Fibroblast of the aortic adventitia (primary cell): ENCODE results near the gene CIAO2B. TPM values are rescaled to one million over a fixed set of nuclear protein-coding genes. Genes with fewer than 3 reads are reported as not detected.

Experiments
- DNase-seq: peaks from one replicate; pipeline ENCODE4 v3.0.0-alpha.2; 2010; ENCODE audit warnings: low read depth
- H3K4me3 ChIP-seq: 2 replicates; pipeline ENCODE4 v1.5.1; 2011; ENCODE audit warnings: low read depth, mild to moderate bottlenecking, control low read depth, low read length, moderate library complexity
- total RNA-seq: library from RNA; depleted of rRNA; stranded (reverse); fragments of >200 nt; gene quantifications from 2 replicates; pipeline ENCODE4 v1.2.3, GENCODE V29; 2012; ENCODE audit warnings: low replicate concordance
- TF ChIP-seq, protein P1 (sequence below): IDR thresholded peaks from 2 replicates; pipeline ENCODE4 v1.5.1; 2011; ENCODE audit warnings: mild to moderate bottlenecking, low read length, control low read depth, inconsistent platforms; ENCODE audit not compliant: insufficient read depth

The CIAO2B gene
- total RNA-seq, 1 donor = 109 TPM

DNA sequence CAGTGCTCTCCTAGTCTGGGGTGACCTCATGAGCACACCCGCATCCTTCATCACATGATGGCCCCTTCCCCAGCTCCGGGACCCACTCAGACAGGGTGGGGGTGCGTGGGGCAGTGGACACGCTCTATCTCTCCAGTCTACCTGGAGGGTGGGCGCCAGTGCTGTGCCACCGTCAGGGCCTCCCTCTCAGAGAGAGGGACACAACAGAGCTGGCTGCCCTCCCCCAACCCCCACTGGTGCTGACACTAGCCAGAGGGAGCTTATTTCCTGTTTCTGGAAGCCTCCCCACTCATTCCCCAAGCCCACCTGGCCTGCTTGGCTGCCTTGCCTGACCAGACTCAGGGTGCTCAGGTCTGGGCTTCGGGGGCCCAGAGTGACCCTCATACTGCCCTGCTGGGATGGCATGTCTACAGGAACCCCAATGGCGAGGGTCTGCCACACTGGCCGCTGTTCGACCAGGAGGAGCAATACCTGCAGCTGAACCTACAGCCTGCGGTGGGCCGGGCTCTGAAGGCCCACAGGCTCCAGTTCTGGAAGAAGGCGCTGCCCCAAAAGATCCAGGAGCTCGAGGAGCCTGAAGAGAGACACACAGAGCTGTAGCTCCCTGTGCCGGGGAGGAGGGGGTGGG, 9.3 kb upstream of the CIAO2B start:
- H3K4me3 ChIP-seq = no peak overlapping the region
- DNase-seq = no peak
- TF ChIP-seq, protein P1, sequence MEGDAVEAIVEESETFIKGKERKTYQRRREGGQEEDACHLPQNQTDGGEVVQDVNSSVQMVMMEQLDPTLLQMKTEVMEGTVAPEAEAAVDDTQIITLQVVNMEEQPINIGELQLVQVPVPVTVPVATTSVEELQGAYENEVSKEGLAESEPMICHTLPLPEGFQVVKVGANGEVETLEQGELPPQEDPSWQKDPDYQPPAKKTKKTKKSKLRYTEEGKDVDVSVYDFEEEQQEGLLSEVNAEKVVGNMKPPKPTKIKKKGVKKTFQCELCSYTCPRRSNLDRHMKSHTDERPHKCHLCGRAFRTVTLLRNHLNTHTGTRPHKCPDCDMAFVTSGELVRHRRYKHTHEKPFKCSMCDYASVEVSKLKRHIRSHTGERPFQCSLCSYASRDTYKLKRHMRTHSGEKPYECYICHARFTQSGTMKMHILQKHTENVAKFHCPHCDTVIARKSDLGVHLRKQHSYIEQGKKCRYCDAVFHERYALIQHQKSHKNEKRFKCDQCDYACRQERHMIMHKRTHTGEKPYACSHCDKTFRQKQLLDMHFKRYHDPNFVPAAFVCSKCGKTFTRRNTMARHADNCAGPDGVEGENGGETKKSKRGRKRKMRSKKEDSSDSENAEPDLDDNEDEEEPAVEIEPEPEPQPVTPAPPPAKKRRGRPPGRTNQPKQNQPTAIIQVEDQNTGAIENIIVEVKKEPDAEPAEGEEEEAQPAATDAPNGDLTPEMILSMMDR = no peak

DNA sequence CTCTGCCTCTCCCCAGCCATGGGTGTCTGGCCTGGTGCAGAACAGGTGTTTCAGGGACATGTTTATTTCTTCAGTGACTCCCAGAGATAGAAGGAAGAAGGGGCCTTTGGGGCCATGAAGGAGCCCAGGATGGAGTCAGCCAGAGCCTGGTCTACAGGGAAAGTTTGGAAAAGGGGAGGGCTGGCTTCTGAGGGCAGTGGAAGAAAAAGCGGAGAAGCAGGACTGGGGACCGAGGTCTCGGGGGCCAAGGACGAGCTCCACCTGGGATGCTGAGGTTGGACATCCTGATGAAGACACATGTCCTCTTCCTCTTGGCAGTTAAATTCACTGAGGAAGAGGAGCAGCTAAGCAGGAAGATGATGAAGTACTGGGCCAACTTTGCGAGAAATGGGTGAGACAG, 8.8 kb upstream of the CIAO2B start:
- TF ChIP-seq, protein P1 = no peak
- DNase-seq = no peak
- H3K4me3 ChIP-seq = no peak overlapping the region

DNA sequence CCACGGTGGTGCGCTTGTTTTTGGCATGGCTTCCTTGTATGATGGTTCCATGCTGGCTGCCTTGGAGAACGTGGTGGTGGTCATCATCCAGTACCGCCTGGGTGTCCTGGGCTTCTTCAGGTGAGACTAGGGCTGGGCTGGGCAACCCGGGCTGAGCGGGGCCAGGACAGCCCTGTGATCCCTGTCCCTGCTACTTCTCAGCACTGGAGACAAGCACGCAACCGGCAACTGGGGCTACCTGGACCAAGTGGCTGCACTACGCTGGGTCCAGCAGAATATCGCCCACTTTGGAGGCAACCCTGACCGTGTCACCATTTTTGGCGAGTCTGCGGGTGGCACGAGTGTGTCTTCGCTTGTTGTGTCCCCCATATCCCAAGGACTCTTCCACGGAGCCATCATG, 6.0 kb upstream of the CIAO2B start:
- H3K4me3 ChIP-seq = no peak overlapping the region
- DNase-seq = no peak
- TF ChIP-seq, protein P1 = no peak

DNA sequence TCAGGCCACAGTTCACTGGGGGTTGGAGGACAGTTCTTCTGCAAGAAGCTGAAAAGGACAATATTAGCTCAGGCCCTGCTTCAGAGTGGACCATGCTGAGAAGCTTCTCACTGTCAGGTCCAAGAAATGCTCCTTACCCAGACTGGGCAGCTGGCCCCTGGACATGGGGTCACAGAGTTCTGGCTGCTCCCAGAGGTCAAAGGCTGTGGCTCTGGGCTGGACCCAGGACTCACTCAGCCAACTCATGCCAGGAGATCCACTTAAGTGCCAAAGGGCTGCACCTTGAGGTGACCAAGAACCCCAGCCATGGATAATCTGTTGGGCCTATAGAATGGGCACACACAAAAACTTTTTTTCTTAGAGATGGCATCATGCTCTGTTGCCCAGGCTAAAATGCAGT, 5.2 kb upstream of the CIAO2B start:
- H3K4me3 ChIP-seq = no peak overlapping the region
- TF ChIP-seq, protein P1 = no peak
- DNase-seq = no peak

DNA sequence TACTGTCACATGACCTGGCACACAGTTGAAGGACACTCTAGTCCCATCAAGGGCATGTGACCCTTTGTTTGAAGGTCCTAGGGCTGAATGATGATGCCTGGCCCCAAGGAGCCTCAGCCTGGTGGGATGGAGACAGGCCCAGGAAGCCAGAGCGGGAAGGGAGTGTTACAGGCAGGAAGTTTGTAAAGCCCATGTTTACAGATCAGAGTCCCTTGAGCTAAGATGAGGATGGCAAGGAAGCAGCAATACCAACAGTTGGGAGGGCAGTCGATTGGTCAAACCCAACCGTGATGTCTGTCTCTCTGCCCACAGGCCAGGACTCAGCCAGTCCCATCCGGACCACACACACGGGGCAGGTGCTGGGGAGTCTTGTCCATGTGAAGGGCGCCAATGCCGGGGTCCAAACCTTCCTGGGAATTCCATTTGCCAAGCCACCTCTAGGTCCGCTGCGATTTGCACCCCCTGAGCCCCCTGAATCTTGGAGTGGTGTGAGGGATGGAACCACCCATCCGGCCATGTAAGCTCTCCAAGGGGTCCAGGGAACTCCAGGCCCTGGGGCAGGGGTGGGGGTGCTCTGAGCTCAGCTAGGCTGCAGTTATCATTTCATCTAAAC, 3.6 kb upstream of the CIAO2B start:
- DNase-seq = no peak
- no peak overlapping the region for H3K4me3 ChIP-seq

DNA sequence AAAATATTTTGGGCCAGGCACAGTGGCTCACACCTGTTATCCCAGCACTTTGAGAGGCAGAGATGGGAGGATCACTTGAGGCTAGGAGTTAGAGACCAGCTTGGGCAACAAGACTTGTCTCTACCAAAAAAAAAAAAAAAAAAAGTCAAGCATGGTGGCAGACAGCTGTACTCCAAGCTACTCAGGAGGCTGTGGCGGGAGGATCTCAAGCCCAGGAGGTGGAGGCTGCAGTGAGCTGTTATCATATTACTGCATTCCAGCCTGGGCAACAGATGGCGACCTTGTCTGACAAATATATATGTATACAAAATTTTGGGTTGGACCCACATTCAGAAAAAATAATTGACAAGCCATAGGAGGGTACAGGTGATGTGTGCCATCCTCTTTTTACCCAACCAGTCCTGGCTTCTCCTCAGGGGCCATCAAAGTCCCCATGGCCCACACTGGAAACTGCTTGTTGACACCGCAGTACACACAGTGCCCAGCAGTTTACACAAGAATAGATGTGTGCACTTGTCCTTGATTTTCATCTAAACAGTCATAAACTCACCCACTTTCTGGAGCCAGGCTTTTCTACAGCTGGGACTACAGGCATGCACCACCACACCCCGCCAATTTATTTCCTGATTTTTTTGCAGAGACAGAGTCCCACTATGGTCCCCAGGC, 2.8 kb upstream of the CIAO2B start:
- H3K4me3 ChIP-seq = no peak overlapping the region
- no peak for DNase-seq
- TF ChIP-seq, protein P1 = no peak

More for the DNA sequence above, 3.6 kb upstream of the CIAO2B start:
- TF ChIP-seq, protein P1 = no peak
